ENCODE data around the gene MAPKAPK3. TPM values are rescaled to one million over a fixed set of nuclear protein-coding genes. Genes with fewer than 3 reads are reported as not detected.

The MAPKAPK3 gene
- total and polyA plus RNA-seq, 2 of the 4 experiments (the other 2 are of a cell fraction), result 38.3 to 57.2 TPM

DNA sequence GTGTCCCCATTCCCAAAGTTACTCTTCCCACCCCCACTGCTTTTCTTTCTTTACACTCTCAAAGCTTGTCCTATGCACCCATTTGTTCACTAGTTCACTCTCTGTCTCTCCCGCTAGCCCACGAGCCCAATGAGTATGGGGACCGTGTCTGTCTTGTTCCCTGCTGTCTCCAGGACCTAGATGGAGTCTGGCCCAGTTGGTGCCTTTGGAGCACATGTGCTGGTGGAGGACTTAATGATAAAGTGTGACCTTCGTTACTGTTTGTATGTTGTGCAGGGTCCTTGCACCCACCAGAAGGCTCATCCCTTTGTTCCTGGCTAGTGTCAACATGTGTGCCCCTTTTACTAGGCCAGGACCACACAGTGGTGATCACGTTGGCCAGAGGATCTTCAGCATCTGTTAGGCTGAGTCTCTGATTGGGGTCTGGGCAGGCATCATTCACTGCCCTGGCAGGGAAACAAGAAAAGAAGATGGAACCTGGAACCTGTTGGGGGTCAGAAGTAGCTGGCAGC lies 12.8 kb upstream of the MAPKAPK3 start:
- Histone ChIP-seq H3K56ac (ENCODE audit: extremely low read depth, insufficient read depth, low read length) (no peak overlapping the region), H3K14ac (replicated peaks; ENCODE audit: low read depth, low read length) (no peak overlapping the region), H4K91ac (ENCODE audit: insufficient read depth, low read depth, low read length) (no peak overlapping the region), H3K18ac (ENCODE audit: low read depth, low read length) (no peak overlapping the region), H3K9me1 (ENCODE audit: insufficient read depth, low read length) (peaks cover 23% of the 10 kb centered on the region), H4K20me1 (ENCODE audit: insufficient read depth, low read length) (no peaks in the 10 kb centered on the region), H2BK20ac (ENCODE audit: low read depth, low read length) (no peak overlapping the region), H3K4me3 (ENCODE audit: insufficient read depth, low read depth, low read length) (no peak overlapping the region), H3K27ac (ENCODE audit: insufficient read depth, low read length) (no peak overlapping the region), H3K23ac (ENCODE audit: low read depth, low read length) (no peak overlapping the region), H2BK15ac (ENCODE audit: low read depth, low read length) (no peak overlapping the region), H2AK5ac (ENCODE audit: low read depth, low read length) (no peak overlapping the region), H3K9me3 (ENCODE audit: control insufficient read depth, insufficient read depth, low read length) (no peaks in the 10 kb centered on the region), H3K79me1 (ENCODE audit: low read depth in 1 of 2, low read length in 2 of 2) (peaks cover 0 to 4% of the 10 kb centered on the region in 2 experiments; a peak in 2 of 4 replicates), H3K4me2 (ENCODE audit: low read depth, low read length) (no peak overlapping the region), H2AK9ac (replicated peaks; ENCODE audit: low read depth, low read length, poor library complexity) (no peak overlapping the region), H2BK5ac (ENCODE audit: low read depth, low read length, poor library complexity, severe bottlenecking) (no peak overlapping the region), H2BK120ac (ENCODE audit: low read depth, low read length) (no peak overlapping the region), H3K4me1 (ENCODE audit: control insufficient read depth, insufficient read depth, low read length) (peaks cover 22% of the 10 kb centered on the region), H4K5ac (ENCODE audit: low read depth, low read length) (no peak overlapping the region), H3K4ac (ENCODE audit: low read depth, low read length) (no peak overlapping the region), H2AFZ (replicated peaks; ENCODE audit: low read length, poor library complexity) (no peak overlapping the region), H3K27me3 (ENCODE audit: control insufficient read depth, insufficient read depth, low read length) (no peaks in the 10 kb centered on the region), H3K36me3 (ENCODE audit: control insufficient read depth, insufficient read depth, low read length) (peaks cover 28% of the 10 kb centered on the region; the same call in 1 of the 2 replicates), H4K8ac (ENCODE audit: low read depth in 2 of 2, low read length in 2 of 2) (no peak overlapping the region), H3K9ac (ENCODE audit: low read depth, low read length) (no peak overlapping the region)
- WGBS, 2 experiments (ENCODE audit: extremely low coverage in 2 of 2, insufficient read length in 1 of 2), result 40% methylated on average over 1 of the region's 5 CpGs; no CpG with 5 or more reads in 1 of the 2 experiments
- intact Hi-C loops (cut with micrococcal nuclease), result no loop called here
- dilution Hi-C loops (cut with HindIII; ENCODE audit: low sequenced_read_pairs, unreplicated experiment), result no loop called here
- no peak for ATAC-seq (ENCODE audit: low read depth)
- ChIA-PET CTCF (interaction anchor here (1.5 kb wide), 1 partner anchor 12 kb away, joined by 4 read pairs; no protein-coding TSS in a partner anchor), POLR2A (ENCODE audit: unreplicated experiment) (no interaction called here)
- BruUV-seq (replicated peaks), result no TSS peak
- no peak for TF ChIP-seq RAD21 (IDR thresholded peaks at IDR 0.05; ENCODE audit: low read length)
- in situ Hi-C loops (cut with MboI; ENCODE audit: low sequenced_read_pairs), result loop anchor here (25.0 kb wide), 1 partner anchor 1083 kb away; no protein-coding TSS in a partner anchor
- DNase-seq, result no peak

All from IMR-90 (cell line).